Astrocyte (in vitro differentiated cells and primary cell): Measurements from ENCODE around the gene UBL4B. TPM values are rescaled to one million over a fixed set of nuclear protein-coding genes. Genes with fewer than 3 reads are reported as not detected.

Experiments used
- DNase-seq: peaks from one replicate; pipeline ENCODE4 v3.0.0-alpha.2; 2010; ENCODE audit warnings: low read depth
- FAIRE-seq: peaks from 2 replicates; lab custom pipeline; 2011; peaks lifted over from hg19 to GRCh38; lab: Jason Lieb, UNC
- H2AFZ ChIP-seq: 2 replicates; pipeline ENCODE4 v1.6.0; 2012; ENCODE audit warnings: low read depth, low read length, inconsistent platforms
- H3K27ac ChIP-seq: 2 replicates; pipeline ENCODE4 v1.5.1; 2011; ENCODE audit warnings: low read depth, low read length, inconsistent platforms
- H3K27me3 ChIP-seq: 2 replicates; pipeline ENCODE4 v1.6.0; 2011; ENCODE audit warnings: low read length, inconsistent platforms; ENCODE audit not compliant: insufficient read depth
- H3K36me3 ChIP-seq: 2 replicates; pipeline ENCODE4 v1.5.1; 2011; ENCODE audit warnings: low read length, inconsistent platforms; ENCODE audit not compliant: insufficient read depth
- H3K4me1 ChIP-seq: 2 replicates; pipeline ENCODE4 v1.5.1; 2011; ENCODE audit warnings: low read length, inconsistent platforms; ENCODE audit not compliant: insufficient read depth
- H3K4me2 ChIP-seq: 2 replicates; pipeline ENCODE4 v1.6.0; 2012; ENCODE audit warnings: low read length, inconsistent platforms
- H3K4me3 ChIP-seq: 2 replicates; pipeline ENCODE4 v1.5.1; 2011; ENCODE audit warnings: low read depth, mild to moderate bottlenecking, low read length, inconsistent platforms; ENCODE audit not compliant: insufficient read depth
- H3K79me2 ChIP-seq: 2 replicates; pipeline ENCODE4 v1.6.0; 2012; ENCODE audit warnings: mild to moderate bottlenecking, low read length, inconsistent platforms; ENCODE audit not compliant: insufficient read depth
- H3K9ac ChIP-seq: 2 replicates; pipeline ENCODE4 v1.6.0; 2012; ENCODE audit warnings: mild to moderate bottlenecking, low read length, inconsistent platforms
- H3K9me3 ChIP-seq: 2 replicates; pipeline ENCODE4 v1.5.1; 2012; ENCODE audit warnings: low read depth, mild to moderate bottlenecking, low read length, inconsistent platforms; ENCODE audit not compliant: insufficient read depth
- H4K20me1 ChIP-seq: 2 replicates; pipeline ENCODE4 v1.6.0; 2012; ENCODE audit warnings: low read length, inconsistent platforms; ENCODE audit not compliant: insufficient read depth
- H3K27ac Mint-ChIP-seq: one replicate; pipeline ENCODE4 v1.8.0; 2021; ENCODE audit warnings: mild to moderate bottlenecking, mixed read lengths; ENCODE audit not compliant: unreplicated experiment
- H3K27me3 Mint-ChIP-seq: one replicate; pipeline ENCODE4 v1.8.0; 2021; ENCODE audit warnings: low read depth, mixed read lengths; ENCODE audit not compliant: unreplicated experiment
- H3K36me3 Mint-ChIP-seq: one replicate; pipeline ENCODE4 v1.8.0; 2021; ENCODE audit warnings: low read depth, mixed read lengths; ENCODE audit not compliant: unreplicated experiment
- H3K4me1 Mint-ChIP-seq: one replicate; pipeline ENCODE4 v1.8.0; 2021; ENCODE audit warnings: low read depth, mixed read lengths; ENCODE audit not compliant: unreplicated experiment
- H3K4me3 Mint-ChIP-seq: one replicate; pipeline ENCODE4 v1.8.0; 2021; ENCODE audit warnings: mild to moderate bottlenecking, moderate library complexity, mixed read lengths; ENCODE audit not compliant: unreplicated experiment
- H3K9me3 Mint-ChIP-seq: one replicate; pipeline ENCODE4 v1.8.0; 2021; ENCODE audit warnings: mild to moderate bottlenecking, mixed read lengths; ENCODE audit not compliant: unreplicated experiment
- CTCF ChIP-seq: IDR thresholded peaks from 2 replicates; pipeline ENCODE4 v1.5.1; 2011; ENCODE audit warnings: low read depth, mild to moderate bottlenecking, inconsistent platforms, low read length, moderate library complexity; ENCODE audit not compliant: insufficient read depth
- EZH2 ChIP-seq: IDR thresholded peaks from 2 replicates; pipeline ENCODE4 v1.6.1; 2012; ENCODE audit warnings: mild to moderate bottlenecking, low read length, inconsistent platforms; ENCODE audit not compliant: insufficient read depth
- total RNA-seq: library from RNA; stranded (reverse); gene quantifications from 2 replicates; pipeline ENCODE4 v1.2.1, GENCODE V29; 2021

Gene UBL4B
- total RNA-seq, 1 donor from 2014 or later: not detected

- TF ChIP-seq CTCF (no peak), EZH2 (no peak)
- no peak overlapping the region for H2AFZ ChIP-seq
- no peak for DNase-seq
- FAIRE-seq: no peak
- H3K4me2 ChIP-seq: no peak overlapping the region
- no peaks in the 10 kb centered on the region for H3K79me2 ChIP-seq
- H3K4me1 ChIP-seq: no peaks in the 10 kb centered on the region
- no peak overlapping the region for H3K9ac ChIP-seq
- Mint-ChIP-seq H3K4me1 (peaks cover 22% of the 10 kb centered on the region), H3K9me3 (no peaks in the 10 kb centered on the region), H3K36me3 (peaks cover 4% of the 10 kb centered on the region), H3K27ac (no peak overlapping the region), H3K27me3 (peaks cover 69% of the 10 kb centered on the region), H3K4me3 (no peak overlapping the region)
- H3K36me3 ChIP-seq: no peaks in the 10 kb centered on the region
- no peak overlapping the region for H3K27ac ChIP-seq
- peaks cover 54% of the 10 kb centered on the region for H3K27me3 ChIP-seq
- no peak overlapping the region for H3K4me3 ChIP-seq
- H4K20me1 ChIP-seq: no peaks in the 10 kb centered on the region
- no peaks in the 10 kb centered on the region for H3K9me3 ChIP-seq
These were observed 20.9 kb upstream of the UBL4B start for GRCh38 chr1:110091381-110091780.

GRCh38 chr1:110091791-110092190 is 20.5 kb upstream of the UBL4B start:
- no peaks in the 10 kb centered on the region for H3K9me3 ChIP-seq
- H3K4me1 ChIP-seq: no peaks in the 10 kb centered on the region
- H3K4me2 ChIP-seq: no peak overlapping the region
- Mint-ChIP-seq H3K4me3 (no peak overlapping the region), H3K36me3 (peaks cover 4% of the 10 kb centered on the region), H3K4me1 (peaks cover 20% of the 10 kb centered on the region), H3K27me3 (peaks cover 69% of the 10 kb centered on the region), H3K27ac (no peak overlapping the region), H3K9me3 (no peaks in the 10 kb centered on the region)
- H3K36me3 ChIP-seq: no peaks in the 10 kb centered on the region
- H3K9ac ChIP-seq: no peak overlapping the region
- no peak overlapping the region for H3K4me3 ChIP-seq
- no peaks in the 10 kb centered on the region for H3K79me2 ChIP-seq
- H4K20me1 ChIP-seq: no peaks in the 10 kb centered on the region
- peaks cover 50% of the 10 kb centered on the region for H3K27me3 ChIP-seq
- FAIRE-seq: no peak
- no peak overlapping the region for H2AFZ ChIP-seq
- H3K27ac ChIP-seq: no peak overlapping the region
- TF ChIP-seq CTCF: no peak
- no peak for TF ChIP-seq EZH2
- DNase-seq: no peak

- H3K27me3 Mint-ChIP-seq: peaks cover 62% of the 10 kb centered on the region
- H3K4me1 Mint-ChIP-seq: peaks cover 20% of the 10 kb centered on the region
- Histone ChIP-seq H3K4me3 (no peak overlapping the region), H3K4me1 (no peaks in the 10 kb centered on the region), H2AFZ (no peak overlapping the region), H3K4me2 (no peak overlapping the region), H3K27ac (no peak overlapping the region), H3K79me2 (no peaks in the 10 kb centered on the region), H3K9ac (no peak overlapping the region), H3K27me3 (peaks cover 41% of the 10 kb centered on the region), H3K9me3 (no peaks in the 10 kb centered on the region), H3K36me3 (no peaks in the 10 kb centered on the region), H4K20me1 (no peaks in the 10 kb centered on the region)
- H3K4me3 Mint-ChIP-seq: no peak overlapping the region
- TF ChIP-seq CTCF (no peak), EZH2 (no peak)
- H3K36me3 Mint-ChIP-seq: peaks cover 4% of the 10 kb centered on the region
- FAIRE-seq: no peak
- H3K27ac Mint-ChIP-seq: no peak overlapping the region
- DNase-seq: no peak
- H3K9me3 Mint-ChIP-seq: no peaks in the 10 kb centered on the region
These were observed 19.3 kb upstream of the UBL4B start for GRCh38 chr1:110092991-110093390.
